Dermis blood vessel endothelial cell (primary cell): ENCODE results near the gene LAGE3. TPM values are rescaled to one million over a fixed set of nuclear protein-coding genes. Genes with fewer than 3 reads are reported as not detected.
"Not testable (repeated sequence)": the region's sequence is repeated elsewhere in the genome, so short reads cannot be mapped to it uniquely, and the experiment has no call there.

Experiments used
- DNase-seq: peaks from one replicate; pipeline ENCODE4 v3.0.0; 2010
- total RNA-seq: library from RNA; depleted of rRNA; stranded (reverse); fragments of >200 nt; gene quantifications from 2 replicates; pipeline ENCODE4 v1.2.3, GENCODE V29; 2014

LAGE3 gene
- total RNA-seq, 1 donor from 2014 or later = 31.5 TPM

DNA sequence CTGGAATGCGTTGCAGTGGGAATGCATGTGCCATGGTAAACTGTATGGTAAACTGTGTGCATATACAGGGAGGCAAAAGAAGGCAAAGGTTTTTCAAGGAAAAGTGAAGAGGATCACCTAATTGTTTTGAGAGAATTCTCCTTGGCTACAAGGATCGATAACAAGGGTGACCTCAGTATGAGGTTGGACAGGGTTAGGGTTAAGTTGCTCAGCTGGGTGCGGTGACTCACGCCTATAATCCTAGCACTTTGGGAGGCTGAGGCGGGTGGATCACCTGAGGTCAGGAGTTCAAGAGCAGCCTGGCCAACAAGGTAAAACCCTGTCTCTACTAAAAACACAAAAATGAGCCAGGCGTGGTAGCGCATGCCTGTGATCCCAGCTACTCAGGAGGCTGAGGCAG is 22.3 kb upstream of the LAGE3 start:
- DNase-seq = not testable (repeated sequence)

DNA sequence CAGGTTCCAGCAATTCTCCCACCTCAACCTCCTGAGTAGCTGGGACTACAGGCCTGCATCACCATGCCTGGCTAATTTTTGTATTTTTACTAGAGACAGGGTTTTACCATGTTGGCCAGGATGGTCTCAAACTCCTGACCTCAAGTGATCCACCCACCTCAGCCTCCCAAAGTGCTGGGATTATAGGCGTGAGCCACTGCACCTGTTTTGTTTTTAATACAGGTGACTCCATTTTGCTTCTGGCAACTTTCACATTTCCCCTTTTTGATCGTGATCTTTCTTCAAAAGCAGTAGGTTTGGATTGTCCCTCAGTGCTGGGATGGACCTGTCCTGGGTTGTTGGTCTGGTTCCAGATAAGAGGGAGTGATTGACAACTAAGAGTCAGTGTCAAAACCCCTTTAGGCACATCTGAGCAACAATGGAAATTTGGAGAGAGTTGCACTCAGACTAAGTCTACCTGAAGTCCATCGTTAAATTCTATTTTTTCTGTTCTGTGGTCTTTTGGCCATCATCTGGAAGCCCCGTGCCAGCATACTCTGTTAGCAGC is 17.6 kb upstream of the LAGE3 start:
- not testable (repeated sequence) for DNase-seq

DNA sequence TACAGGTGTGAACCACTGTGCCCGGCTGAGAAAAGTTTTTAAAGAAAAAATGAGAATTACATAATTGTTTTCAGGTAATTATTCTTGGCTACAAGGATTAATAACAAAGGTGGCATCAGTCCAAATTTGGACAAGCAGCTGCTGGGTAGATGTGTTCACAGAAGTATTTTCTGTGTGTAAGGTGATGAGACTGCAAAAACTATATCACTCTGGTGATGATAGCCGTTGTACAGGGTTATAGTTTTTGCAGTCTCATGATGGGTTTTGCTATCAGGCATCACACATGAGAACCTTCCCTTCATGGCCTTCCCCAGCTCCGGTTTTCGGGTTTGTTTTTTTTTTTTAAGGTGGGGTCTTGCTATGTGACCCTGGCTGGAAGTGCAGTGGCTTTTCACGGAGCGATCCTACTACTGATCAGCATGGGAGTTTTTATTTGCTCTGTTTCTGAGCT is 16.4 kb upstream of the LAGE3 start:
- no peak for DNase-seq

DNA sequence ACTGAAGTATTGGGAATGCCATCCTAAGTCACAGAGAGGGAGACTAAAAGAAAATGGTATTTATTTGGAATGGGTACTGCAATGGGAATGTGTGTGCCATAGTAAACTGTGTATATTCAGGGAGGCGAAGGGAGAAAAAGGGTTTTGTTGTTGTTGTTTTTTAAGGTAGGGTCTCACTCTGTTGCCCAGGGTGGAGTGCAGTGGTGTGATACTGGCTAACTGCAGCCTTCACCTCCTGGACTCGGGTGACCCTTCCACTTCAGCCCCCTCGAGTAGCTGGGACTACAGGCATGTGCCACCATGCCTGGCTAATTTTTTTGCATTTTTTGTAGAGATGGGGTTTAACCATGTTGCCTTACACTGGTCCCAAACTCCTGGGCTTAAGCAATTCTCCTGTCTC is 15.6 kb upstream of the LAGE3 start:
- DNase-seq = no peak

DNA sequence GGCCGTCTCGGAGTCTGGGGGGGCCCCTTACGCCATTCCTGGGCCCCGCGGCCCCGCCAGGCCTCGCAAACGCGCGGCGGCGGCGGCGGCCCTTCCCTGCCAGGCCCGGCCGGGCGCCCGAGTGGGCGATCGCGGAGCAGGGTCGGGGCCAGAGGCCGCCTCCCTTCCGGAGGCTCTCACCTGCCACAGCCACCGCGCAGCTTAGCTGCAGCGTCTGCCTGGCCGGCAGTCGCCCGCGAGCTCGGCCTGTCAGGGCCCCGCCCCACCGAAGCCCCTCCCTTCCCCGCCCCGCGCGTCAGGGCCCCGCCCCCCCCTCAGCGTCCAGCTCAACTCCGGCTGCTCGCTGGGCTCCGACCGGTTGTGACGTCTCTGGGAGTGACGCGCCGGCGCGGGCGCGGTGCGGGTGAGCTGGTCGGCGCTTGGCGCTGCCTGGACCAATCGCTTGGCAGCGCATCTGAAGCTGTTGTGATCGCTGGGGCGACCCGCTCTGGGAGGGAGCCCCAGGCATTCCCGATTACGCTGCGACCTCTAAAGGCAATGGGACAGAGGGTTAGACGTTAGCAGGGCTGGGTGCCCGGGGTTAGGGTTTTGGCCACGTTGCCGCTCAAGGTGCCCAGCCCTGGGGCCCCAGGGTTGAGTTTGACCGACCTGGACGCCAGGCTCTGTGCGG is 11.5 kb upstream of the LAGE3 start, which contains the start of gene SLC10A3:
SLC10A3 (minus strand) TSS at position 216 of the 670 bp plus-strand sequence. CDS start 1,689 bp downstream, outside the sequence.
- peak; percentile 95 for DNase-seq

DNA sequence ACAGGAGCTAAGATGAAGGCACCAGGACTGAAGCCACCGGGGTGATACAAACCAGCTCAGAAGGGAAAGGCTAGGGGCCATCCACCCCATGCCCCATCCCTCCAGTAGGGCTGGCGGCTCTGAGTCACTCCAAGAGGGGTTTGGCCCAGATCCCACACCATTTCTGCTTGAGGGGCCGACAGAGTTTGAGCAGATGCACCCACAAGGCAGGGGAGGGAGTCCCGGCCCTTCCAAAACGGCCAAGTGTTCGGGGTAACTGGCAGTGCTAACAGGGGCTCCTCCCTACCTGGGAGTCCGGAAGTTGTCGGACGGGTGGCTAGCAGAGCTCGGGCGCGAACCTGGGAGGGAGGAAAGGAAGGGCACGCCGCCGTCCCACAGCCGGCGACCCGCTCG is 10.9 kb upstream of the LAGE3 start:
- DNase-seq = peak; percentile 24

DNA sequence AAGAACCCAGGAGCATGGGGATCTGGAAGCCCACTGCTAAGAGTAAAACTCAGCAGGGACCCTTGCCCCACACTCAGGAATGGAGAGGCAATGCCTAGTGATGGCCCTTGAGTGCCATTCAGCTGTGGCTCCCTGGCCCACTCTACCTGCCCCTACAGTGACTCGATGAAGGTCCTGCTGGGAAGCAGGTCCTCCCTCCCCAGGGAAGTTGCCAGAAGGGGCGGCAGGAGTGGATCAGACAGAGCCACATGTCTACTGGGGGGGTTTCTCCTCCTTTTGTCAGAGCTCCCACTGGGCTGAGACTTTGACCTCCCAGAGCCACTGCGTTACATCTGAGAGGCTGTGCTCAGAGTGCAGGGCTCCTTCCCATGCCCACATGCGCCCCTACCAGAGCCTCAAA is 10.1 kb upstream of the LAGE3 start:
- no peak for DNase-seq

DNA sequence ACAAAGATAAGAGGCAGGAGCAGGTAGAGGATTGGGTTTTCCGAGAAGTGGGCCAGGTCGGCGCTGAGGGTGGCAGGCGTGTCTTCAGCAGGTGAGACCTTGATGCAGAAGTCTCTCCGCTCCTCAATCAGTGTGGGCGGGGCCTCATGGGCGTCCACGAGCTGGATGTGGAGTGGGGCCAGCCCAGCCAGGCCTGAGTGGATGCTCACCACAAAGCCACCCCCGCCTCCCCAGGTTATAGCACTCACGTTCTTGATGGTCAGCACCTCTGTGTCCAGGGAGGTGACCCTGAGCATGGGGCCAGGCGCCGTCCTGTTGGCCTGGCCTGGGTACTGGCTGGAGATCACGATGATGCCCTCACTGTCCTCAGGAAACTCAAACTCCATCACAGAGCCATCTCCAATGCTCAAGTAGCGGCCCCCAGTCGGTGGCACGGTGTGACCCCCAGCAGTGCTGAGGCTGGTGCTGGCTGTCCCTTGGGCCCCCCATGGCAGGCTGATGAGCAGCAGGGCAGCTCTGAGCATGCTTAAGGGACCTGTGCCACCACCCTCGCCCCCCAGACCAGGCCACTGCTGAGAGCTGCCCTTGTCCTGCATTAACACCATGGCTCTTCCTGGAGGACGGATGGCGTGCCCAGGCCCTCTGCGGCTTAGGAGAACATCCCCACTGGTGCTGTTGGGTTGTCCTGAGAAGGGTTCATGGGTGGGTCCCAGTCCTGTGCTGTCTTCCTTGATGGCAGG is 9.4 kb upstream of the LAGE3 start:
- no peak for DNase-seq

DNA sequence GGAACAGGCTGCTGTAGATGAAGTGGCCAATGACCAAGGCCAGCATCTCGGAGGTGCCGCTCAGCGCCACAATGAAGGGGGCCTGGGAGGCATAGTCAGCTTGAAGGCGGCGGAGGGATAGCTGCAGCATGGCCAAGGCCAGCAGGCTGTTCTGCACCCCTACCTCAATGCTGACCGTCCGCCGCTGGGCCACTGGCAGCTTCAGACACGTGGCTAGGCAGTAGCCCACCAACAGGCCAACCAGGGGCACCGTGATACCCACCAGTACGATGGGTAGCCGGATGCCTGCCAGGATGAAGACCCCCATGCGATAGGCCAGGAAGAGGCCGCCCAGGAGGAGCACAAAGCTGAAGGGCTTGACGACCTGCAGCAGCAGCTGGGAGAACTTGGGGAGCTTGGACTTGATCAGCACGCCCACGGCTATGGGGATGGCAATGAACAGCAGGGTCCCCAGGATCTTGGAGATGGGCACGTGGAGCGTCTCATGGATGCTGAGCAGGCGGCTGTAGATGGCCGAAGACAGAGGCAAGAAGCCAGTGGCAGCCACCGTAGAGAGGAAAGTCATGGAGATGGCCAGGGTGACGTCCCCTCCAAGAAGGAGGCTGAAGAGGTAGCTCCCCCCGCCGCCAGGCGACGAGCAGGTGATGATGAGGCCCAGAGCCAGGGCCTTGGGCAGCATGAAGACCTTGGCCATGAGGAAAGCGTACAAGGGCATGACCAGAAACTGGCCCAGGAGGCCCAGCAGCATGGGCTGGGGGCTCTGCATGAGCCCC is 8.6 kb upstream of the LAGE3 start:
- no peak for DNase-seq

DNA sequence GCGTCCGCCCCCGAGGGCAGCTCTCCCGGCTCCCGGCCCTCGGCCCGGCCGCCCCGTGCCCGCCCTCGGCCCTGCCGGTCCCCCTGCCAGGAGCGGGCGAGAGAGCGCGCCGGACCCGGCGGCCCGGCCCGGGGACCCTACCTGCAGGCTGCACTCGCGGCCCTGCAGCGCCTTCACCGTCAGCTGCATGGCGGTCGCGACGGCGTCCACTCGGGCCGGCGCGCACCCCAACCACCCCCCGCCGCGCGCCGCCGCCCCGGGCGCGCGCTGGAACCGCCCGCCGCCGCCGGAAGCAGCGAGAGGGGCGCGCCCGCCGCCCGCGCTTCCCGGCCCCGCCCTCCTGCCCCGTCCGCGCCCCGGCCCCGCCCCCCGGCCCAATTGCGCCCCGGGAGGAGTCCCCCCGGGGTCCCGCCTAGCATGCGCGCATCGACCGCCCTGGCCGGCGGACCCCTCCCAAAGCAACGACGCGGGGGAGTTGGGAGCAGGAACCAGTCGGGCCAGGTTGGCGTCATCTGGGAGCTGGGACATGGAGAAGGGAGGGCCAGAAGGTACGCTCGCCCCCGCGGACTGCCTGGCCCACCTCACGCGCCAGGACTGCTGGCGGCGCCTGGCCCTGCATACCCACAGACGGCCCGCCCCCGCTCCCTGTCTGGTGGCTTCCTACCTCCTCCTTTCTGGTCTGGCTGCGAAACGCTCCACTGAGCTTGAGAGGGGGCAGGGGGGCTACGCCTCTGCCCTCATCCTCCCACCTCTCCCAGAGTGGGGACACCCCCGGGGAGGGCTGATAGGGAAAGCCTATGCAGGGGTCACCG is 7.5 kb upstream of the LAGE3 start, which contains the start of gene UBL4A:
UBL4A (minus strand) TSS at position 220 of the 812 bp plus-strand sequence; CDS start at position 189, 31 bp downstream.
- peak; percentile 50 for DNase-seq

DNA sequence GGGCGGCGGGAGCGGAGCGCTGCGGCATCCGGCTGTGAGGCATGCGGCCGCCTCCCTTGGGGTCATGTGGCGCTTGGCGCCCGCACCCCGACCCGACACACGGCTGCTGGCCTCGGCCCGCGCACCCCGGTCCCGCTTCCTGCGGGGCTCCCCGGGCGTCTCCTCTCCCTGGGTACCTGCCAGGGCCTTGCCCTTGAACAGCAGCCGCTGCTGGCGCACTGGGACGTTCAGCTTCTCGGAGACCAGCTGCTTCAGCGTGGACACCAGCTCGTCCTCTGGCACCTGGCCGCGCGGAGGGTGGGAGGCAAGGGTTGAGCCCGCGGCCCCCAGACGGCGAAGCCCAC is 6.9 kb upstream of the LAGE3 start:
- peak; percentile 17 for DNase-seq

DNA sequence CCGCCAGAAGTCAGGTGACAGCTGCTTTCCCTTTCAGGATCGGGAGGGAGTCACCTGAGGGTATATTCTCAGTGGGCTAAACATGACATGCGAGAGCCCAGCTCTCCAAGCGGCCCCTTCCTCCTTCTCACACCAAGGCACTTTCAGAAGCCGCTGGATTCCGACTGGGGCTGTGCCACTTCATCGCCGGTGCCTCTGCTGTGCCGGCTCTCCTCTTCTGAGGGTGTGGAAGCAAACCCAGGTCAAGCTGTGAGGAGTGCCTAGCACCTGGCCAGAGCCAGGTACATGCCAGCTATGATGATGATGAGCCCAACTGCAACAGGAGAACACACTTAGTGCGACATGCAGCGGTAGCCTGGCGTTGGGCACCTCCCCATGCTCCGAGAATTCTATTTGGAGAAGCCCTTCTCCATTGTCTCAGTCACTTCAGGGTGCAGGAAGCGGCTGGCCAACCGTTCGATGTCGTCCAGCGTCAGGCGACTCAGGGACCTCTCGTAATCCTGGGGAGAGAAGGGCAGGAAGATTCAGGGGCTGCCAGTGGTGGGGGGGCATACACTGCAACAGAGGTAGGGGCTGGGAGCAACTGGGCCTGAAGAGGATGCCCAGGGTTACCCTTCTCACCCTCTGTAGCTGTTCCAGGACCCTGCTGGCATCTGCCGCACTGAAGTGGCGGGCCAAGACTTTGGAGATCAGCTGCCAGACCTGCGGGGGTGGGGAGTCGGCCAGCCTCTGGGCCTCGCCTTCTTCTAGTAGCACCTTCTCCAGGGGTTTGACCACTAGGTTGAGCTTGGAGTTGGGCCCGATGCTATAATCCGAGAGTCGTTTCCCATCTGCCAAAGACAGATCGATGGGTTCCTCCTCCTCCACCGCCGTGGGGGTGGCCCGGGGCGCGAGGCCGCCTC is 6.3 kb upstream of the LAGE3 start:
- DNase-seq = no peak

DNA sequence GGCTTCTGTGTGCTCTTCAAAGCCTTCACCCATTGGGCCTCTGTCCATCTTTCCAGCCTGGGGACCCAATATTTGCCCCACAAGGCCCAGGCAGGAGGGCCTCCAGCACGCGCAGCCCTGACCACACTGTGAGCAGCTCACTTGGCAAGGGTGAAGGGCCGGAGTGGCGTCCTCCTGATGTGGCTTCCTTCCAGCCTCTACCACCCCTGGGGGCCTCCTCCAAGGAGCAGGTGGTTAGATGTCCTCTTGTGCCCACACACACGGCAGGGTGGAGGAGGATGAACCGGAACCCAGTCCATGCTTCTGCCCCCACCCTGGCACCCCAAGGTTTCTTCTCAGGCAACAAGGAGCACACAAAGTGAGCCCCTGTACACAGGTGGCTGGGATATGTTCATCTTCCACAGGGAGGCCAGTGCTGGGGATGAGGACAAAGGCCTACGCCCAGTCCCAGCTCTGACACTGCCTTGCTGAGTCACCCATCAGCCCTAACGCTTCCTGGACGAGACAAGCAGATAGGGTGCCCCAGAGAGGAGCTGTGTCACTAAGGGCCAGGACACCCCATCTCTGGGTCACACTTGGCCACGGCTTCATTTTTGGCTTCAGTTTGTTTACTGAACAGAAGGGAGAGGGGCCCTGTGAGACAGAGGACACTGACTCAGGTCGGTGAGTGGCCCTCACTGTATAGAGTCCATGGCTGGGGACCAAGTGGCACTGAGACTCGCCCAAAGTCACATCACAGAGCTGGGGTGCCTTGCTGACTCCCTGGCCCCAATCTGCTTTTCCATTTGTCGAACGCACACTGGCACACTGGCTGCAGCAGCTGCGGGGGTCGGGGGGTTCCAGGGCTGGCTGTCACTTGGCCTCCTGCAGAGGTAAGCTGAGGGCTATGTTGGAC is 5.4 kb upstream of the LAGE3 start:
- no peak for DNase-seq

DNA sequence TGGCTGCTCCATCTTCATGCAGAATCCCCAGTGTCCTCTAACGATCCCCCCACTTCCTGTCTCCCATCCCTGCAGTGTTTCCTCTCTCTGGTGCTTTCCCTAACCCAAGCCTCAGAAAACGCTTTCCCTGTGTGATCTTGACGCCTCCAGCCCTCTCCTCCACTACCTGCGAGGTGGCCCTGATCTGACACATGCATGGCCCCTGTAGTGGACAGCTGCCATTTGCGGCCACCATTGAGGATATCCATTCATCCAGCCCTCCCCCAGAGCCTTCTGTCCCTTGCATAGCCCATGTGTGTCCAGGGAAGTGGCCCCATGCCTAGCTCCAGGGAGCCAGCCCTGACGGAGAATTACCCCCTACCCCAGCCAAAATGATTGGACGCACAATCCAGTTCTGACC is 4.2 kb upstream of the LAGE3 start:
- no peak for DNase-seq

DNA sequence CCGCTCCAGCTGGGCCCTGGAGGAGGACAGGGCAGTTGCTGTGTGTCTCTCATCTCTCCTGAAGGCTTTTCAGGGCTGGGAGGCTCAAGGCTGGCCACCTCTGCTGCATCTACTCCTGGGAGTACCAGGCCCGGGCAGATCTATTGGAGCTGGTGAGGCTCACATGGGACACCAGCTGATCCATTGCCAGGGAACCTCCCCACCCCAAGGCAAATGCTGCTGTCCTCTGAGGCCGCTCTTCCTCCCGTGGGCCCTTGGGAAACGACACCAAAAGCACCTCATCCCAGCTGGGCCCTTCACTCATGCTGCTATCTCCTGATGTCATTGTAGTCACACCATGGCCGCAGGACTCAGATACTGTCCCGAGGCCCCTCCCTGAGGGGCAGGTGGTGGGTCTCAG is 3.7 kb upstream of the LAGE3 start:
- no peak for DNase-seq

DNA sequence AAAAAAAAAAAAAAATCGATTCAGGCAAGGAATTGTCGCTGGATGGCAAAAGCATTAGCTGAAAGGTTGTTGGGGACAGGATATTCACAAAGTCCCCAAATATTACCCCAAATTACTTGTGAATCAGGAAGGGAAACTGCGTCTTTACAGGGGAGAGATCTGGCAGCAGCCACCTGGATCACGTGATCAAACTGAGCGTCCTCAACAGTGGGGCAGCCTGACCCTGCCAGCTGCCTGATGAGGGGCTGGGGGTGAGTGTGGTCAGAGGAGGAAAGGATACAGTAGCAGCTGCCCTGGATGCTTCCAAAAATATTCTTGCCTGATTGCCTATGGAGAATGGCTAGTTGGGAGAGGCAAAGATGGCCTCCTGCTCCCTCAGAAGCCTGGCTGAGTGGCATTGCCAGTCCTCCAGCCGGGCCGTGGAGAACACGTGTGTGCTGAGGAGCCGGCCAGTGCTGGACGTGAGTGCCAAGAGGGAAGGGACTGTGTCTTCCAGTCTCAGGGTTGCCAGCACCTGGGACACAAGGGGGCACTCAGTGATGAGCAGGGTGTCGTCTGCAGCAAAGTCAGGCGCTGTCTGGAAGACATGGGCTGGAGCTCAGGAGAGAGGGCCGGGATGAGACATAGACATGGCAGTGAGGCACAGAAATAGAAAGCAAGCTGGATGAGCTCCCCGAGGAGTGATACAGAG is 3.0 kb upstream of the LAGE3 start:
- no peak for DNase-seq

DNA sequence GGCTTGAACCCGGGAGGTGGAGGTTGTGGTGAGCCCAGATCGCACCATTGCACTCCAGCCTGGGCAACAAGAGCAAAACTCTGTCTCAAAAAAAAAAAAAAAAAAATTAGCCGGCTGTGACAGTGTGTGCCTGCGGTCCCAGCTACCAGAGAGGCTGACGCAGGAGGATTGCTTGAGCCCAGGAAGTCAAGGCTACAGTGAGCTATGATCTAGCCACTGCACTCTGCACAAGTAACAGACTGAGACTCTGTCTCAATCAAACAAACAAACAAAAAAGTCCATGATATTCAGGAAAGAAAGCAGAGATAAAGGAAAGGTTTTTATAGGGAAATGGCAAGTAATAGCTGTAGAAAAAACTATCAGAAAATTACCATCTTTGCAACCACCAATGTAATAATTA is 2.1 kb upstream of the LAGE3 start:
- DNase-seq = no peak

DNA sequence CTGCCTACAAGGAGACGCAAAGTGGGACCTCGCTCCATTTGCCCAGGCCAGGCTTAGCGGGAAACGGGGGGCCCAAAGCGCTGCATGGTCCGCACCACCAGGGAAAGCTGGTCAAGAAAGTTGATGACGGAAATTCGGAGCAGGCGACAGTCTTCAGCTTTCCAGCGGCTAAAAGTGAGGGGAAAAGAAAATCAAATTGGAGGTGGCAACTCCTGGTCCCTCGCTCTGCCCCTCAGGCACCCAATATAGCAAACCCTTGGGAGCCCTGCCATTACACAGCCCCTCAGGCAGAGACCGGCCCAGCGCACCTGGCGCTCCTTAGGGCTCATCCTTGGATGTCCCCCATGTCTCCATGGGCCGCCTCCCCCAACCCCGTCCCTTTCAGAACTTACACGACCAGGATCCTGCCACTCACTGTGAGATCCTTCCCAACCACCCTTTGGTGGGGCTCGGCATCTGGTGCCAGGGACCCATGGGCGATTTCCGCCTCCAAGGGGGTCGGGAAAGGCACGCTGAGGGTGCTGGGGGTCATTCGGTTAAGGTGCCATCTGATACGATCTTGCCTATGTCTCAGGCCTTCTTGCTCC is 1.1 kb downstream of the LAGE3 start:
- DNase-seq = no peak

DNA sequence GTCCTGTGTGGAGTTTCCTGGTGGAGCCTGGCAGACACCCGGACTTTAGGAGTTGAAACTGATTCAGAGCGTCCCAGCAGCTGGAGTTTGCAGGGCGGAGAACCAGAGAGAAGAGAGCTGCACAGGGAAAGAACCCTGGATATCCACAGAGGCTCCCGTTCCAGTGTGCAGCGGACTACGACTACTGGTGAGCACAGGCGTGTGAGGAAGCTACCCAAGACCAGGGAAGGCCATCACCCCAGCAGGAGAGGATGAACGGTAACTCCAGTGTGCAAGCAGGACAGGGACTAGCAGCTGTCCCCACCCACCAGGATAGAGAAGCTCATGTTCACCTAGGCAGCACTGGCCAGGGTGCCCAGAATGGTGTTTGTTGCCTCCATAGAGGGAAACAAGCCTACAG is 2.3 kb downstream of the LAGE3 start:
- DNase-seq = no peak
